ENCODE results near the gene LPAR3.

- TF ChIP-seq CTCF (IDR thresholded peaks at IDR 0.05; ENCODE audit: low read depth, low read length, poor library complexity, severe bottlenecking): no peak
- TF ChIP-seq EZH2phosphoT487 (IDR thresholded peaks at IDR 0.05; ENCODE audit: borderline replicate concordance, low read length): no peak
Observed at GRCh38 chr1:84823511-84823910, 69.5 kb downstream of the LPAR3 start.

Data from DOHH2 (cell line).